ENCODE results near the gene CKAP2L.

DNA sequence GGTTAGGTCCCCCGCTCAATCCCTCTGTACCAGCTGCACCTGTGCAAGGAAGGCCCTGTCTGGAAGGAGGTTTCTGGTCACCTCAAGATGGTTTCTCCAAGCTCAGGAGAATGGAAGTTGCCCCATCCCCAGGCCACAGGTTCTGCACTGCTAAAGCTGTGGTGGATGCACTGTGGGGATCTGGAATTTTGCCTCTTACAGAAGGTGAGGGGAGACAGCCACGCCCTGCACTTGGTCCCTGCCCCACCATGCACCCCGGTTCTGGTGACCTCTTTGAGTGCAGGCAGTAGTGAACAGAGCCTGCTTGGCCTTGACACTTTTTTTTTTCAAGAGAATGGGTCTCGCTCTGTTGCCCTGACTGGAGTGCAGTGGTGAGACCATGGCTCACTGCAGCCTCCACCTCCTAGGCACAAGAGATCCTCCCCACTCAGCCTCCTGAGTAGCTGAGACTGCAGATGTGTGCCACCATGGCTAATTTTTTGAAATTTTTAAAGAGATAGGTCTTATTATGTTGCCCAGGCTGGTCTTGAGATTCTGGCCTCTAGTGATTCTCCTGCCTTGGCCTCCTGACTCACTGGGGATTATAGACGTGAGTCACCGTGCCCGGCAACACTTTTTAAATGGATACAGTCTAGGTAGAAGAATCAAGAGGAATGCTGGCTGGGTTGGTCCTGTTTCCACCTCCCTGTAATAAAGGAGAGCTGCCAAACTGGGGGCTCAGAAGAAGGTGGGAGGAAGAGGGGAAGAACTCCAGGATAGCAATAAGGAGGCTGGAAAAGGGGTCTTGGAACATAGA, 49.4 kb downstream of the CKAP2L start:
- TF ChIP-seq, protein P1, sequence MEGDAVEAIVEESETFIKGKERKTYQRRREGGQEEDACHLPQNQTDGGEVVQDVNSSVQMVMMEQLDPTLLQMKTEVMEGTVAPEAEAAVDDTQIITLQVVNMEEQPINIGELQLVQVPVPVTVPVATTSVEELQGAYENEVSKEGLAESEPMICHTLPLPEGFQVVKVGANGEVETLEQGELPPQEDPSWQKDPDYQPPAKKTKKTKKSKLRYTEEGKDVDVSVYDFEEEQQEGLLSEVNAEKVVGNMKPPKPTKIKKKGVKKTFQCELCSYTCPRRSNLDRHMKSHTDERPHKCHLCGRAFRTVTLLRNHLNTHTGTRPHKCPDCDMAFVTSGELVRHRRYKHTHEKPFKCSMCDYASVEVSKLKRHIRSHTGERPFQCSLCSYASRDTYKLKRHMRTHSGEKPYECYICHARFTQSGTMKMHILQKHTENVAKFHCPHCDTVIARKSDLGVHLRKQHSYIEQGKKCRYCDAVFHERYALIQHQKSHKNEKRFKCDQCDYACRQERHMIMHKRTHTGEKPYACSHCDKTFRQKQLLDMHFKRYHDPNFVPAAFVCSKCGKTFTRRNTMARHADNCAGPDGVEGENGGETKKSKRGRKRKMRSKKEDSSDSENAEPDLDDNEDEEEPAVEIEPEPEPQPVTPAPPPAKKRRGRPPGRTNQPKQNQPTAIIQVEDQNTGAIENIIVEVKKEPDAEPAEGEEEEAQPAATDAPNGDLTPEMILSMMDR (IDR thresholded peaks at IDR 0.05; ENCODE audit: extremely low read depth in 1 of 2, insufficient read depth in 1 of 2, low read depth in 1 of 2, low read length in 2 of 2): no peak
- TF ChIP-seq MAX (IDR thresholded peaks at IDR 0.05; ENCODE audit: insufficient read depth, insufficient read length) (no peak), EZH2 (IDR thresholded peaks at IDR 0.05; ENCODE audit: borderline replicate concordance, low read depth, low read length, severe bottlenecking) (no peak), POLR2A (IDR thresholded peaks at IDR 0.05; ENCODE audit: low read depth, low read length) (no peak), FOS (IDR thresholded peaks at IDR 0.05; ENCODE audit: borderline replicate concordance, insufficient read depth, low read length) (no peak), POLR2AphosphoS5 (IDR thresholded peaks at IDR 0.05; ENCODE audit: insufficient read depth, low read depth, low read length) (no peak), MYC (IDR thresholded peaks at IDR 0.05; ENCODE audit: low read depth, low read length) (no peak)

All from endothelial cell of umbilical vein (primary cell).